Prostate gland (tissue), 2 donors: ENCODE measurements around the gene PCLO. TPM values are rescaled to one million over a fixed set of nuclear protein-coding genes. Genes with fewer than 3 reads are reported as not detected.

Experiments
- DNase-seq: peaks from one replicate; pipeline ENCODE4 v3.0.0-alpha.2; 2019; ENCODE audit warnings: low spot score
- H3K27ac ChIP-seq, 2 donors: fragments of 200-600 bp; sonication (generic); 2 replicates each; pipeline ENCODE4 v1.5.1; 2017 to 2019
- H3K27me3 ChIP-seq: fragments of 200-600 bp; sonication (generic); replicated peaks from 2 replicates; pipeline ENCODE4 v1.5.1; 2019; ENCODE audit not compliant: insufficient read depth
- H3K36me3 ChIP-seq, 2 donors: fragments of 200-600 bp; sonication (generic); 1 replicate in 1 of 2; 2 replicates in 1 of 2; pipeline versions ENCODE4 v1.5.1 to v1.8.1; 2017 to 2019
- H3K4me1 ChIP-seq: fragments of 200-600 bp; sonication (generic); replicated peaks from 2 replicates; pipeline ENCODE4 v1.5.1; 2019
- H3K4me3 ChIP-seq, 2 donors: fragments of 200-600 bp; sonication (generic); 2 replicates each; pipeline ENCODE4 v1.5.1; 2017 to 2019
- H3K9me3 ChIP-seq: fragments of 200-600 bp; sonication (generic); 2 replicates; pipeline ENCODE4 v1.5.1; 2017
- POLR2A ChIP-seq: fragments of 450-650 bp; IDR thresholded peaks from one replicate; pipeline ENCODE4 v1.6.1; 2016; ENCODE audit warnings: antibody characterized with exemption, mild to moderate bottlenecking
- POLR2AphosphoS5 ChIP-seq: sonication (generic); formaldehyde crosslinking; IDR thresholded peaks from one replicate; pipeline ENCODE4 v1.6.1; 2017; ENCODE audit warnings: antibody characterized with exemption
- WGBS: methylation state at CpG from one replicate; pipeline ENCODE4 v1.1.5; 2018; 5-methylcytosine and 5-hydroxymethylcytosine counted together
- intact Hi-C: fragments of 100-400 bp; cut with DNase I; formaldehyde crosslinking; loops from one replicate; pipeline ENCODE4 v1.14.2; 2022
- total RNA-seq, 2 donors: library from RNA; depleted of rRNA; stranded (reverse); fragments of >200 nt; gene quantifications; one replicate each; pipeline ENCODE4 v1.1.0, GENCODE V29; 2016
- TF ChIP-seq, protein P1 (sequence below), 4 experiments: fragments of 200-600 bp in 2 of 4; fragments of 450-650 bp in 2 of 4; sonication (generic) in 2 of 4; IDR thresholded peaks; 1 replicate in 3 of 4; 2 replicates in 1 of 4; pipeline ENCODE4 v1.5.1; 2016 to 2019; ENCODE audit warnings: antibody characterized with exemption in 4 of 4, mild to moderate bottlenecking in 2 of 4, moderate library complexity in 2 of 4

Gene PCLO
- total RNA-seq, 2 donors from 2014 or later, result 14.5 to 25.2 TPM

DNA sequence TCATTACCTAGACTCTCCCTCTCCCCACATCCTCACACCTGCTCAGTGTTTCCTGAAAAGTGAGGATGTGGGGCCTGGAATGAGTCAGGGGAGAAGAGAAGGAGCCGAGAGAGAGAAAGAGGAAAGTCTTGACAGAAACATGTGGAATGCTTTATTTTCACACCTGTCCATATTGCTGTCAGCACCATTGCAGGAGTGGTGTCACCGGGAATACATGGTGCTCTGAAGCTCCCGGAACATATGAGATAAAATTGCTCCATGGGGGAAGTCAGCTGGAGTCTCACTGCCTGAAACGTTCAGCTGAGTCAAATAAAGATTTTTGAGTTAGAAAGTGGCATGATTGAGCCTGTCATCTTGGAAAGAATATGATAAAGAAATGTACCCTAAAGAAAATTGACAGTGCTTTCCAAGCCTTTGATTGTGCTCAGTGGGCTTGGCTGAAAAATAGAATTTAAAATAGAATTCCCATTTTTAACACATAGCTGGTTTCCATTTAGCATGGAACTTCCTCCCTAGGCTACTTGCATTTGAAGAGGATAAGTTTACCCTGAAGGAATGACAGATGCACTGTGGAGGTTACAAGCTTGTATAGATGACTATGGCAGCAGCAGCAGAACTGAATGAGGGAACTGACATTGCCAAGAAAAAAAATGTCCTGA lies 182.4 kb downstream of the PCLO start:
- no peak for DNase-seq
- H3K27me3 ChIP-seq, result no peaks in the 10 kb centered on the region
- H3K4me3 ChIP-seq, result no peak overlapping the region
- H3K27ac ChIP-seq, result no peak overlapping the region
- 67% methylated on average over 4 of the region's 4 CpGs for WGBS
- TF ChIP-seq, protein P1, sequence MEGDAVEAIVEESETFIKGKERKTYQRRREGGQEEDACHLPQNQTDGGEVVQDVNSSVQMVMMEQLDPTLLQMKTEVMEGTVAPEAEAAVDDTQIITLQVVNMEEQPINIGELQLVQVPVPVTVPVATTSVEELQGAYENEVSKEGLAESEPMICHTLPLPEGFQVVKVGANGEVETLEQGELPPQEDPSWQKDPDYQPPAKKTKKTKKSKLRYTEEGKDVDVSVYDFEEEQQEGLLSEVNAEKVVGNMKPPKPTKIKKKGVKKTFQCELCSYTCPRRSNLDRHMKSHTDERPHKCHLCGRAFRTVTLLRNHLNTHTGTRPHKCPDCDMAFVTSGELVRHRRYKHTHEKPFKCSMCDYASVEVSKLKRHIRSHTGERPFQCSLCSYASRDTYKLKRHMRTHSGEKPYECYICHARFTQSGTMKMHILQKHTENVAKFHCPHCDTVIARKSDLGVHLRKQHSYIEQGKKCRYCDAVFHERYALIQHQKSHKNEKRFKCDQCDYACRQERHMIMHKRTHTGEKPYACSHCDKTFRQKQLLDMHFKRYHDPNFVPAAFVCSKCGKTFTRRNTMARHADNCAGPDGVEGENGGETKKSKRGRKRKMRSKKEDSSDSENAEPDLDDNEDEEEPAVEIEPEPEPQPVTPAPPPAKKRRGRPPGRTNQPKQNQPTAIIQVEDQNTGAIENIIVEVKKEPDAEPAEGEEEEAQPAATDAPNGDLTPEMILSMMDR (IDR thresholded peaks at IDR 0.05), result no peak
- TF ChIP-seq POLR2AphosphoS5 (no peak), POLR2A (no peak)
- no peaks in the 10 kb centered on the region for H3K36me3 ChIP-seq
- H3K4me1 ChIP-seq, result no peaks in the 10 kb centered on the region
- intact Hi-C loops, result no loop called here
- H3K9me3 ChIP-seq, result no peaks in the 10 kb centered on the region

DNA sequence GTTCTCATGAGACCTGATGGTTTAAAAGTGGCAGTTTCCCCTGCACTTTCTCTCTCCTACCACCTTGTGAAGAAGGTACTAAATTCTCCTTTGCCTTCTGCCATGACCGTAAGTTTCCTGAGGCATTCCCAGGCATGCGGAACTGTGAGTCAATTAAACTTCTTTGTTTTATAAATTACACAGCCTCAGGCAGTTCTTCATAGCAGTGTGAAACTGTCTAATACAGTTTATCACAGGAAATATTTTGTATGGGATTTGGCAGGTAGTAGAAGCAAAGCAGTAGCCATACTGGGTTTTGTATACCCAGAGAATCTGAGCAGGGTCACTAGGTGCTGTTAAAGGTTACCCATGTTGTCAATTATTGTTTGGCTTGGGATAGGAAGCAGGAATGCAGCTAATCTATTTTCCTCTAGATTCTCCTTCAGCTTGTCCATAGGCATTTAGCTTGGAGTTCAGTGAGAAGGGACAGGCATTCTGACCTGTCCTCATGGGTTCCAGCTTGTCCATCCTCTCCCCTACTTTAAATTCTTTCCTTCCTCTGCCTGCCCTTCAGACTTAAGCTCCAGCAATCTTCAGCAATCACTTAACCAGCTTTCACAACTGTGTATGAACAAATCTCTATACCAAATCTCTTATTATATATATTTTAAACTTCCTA lies 186.7 kb downstream of the PCLO start:
- no peak overlapping the region for H3K27ac ChIP-seq
- no peaks in the 10 kb centered on the region for H3K27me3 ChIP-seq
- H3K4me3 ChIP-seq, result no peak overlapping the region
- intact Hi-C loops, result no loop called here
- no peaks in the 10 kb centered on the region for H3K9me3 ChIP-seq
- WGBS, result 51% methylated on average over 2 of the region's 2 CpGs
- H3K36me3 ChIP-seq, result no peaks in the 10 kb centered on the region
- TF ChIP-seq, protein P1 (IDR thresholded peaks at IDR 0.05), result no peak
- TF ChIP-seq POLR2AphosphoS5 (no peak), POLR2A (no peak)
- no peaks in the 10 kb centered on the region for H3K4me1 ChIP-seq
- DNase-seq, result no peak

DNA sequence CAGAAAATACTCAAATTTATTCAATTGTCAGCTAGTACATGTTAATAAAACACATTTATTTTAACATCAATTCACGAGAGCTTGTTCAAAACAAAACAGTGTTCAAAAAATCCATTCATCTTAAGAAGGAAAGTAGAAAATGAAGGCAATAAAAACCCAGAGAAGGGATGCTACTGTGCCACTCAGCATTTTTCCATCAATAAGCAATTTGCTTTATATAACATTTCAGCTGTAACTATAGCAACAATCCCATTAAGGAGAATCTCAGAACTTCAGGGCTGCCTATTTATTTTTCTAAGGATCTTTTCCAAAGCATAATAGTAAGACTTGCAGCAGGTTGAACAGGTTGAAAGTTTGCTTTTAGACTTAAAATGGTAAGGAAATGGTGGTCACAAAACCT lies 190.5 kb downstream of the PCLO start:
- TF ChIP-seq POLR2AphosphoS5, result no peak
- TF ChIP-seq POLR2A, result no peak
- TF ChIP-seq, protein P1 (IDR thresholded peaks at IDR 0.05), result no peak
- WGBS, result 70% methylated on average over 1 of the region's 1 CpG
- Histone ChIP-seq H3K27ac (no peak overlapping the region), H3K36me3 (no peaks in the 10 kb centered on the region), H3K27me3 (no peaks in the 10 kb centered on the region), H3K4me1 (no peaks in the 10 kb centered on the region), H3K9me3 (no peaks in the 10 kb centered on the region), H3K4me3 (no peak overlapping the region)
- no peak for DNase-seq
- intact Hi-C loops, result no loop called here

DNA sequence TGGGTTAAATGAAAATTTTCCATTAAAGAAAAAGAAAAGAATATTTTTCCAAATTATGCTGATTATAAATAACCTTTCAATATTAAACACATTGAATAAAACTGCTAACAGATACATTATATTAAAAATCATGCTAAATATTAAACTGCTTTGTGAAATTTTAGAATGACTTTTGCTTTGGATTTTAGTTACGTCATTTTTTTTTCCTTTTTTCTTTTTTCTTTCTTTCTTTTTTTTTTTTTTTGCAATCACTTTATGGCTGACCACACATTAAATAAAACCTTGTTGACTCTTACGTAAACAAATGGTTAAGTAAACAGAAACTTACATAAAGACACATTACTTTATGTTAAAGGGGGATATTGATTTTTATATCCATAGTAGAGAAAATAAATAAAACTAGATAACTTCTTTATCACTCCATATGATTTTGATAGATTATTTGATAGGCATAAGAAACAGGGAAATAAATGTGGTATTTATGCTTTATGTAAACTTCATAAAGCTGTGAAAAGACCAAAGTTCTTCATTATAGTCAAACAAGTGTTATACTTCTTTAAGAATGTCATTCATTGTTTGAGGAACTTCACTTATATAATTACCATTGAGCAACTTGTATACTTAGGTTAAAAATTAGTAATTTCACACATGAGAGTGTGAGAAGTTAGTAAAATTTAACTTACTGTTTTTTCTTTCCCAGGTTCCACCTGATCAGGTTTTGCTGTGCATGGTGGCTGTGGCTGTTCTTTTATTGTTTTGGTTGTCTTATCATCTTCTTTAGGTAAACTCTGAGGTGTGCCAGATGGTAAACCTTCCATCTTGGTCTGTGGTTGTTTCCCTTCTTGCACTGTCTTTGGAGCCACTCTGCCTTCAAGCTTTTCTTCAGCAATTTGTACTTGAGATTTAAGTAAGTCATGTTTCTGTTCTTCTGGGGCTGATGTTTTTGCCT lies 197.3 kb downstream of the PCLO start:
- no peak overlapping the region for H3K4me3 ChIP-seq
- WGBS, result 84% methylated on average over 2 of the region's 2 CpGs
- no peaks in the 10 kb centered on the region for H3K9me3 ChIP-seq
- H3K27me3 ChIP-seq, result no peaks in the 10 kb centered on the region
- TF ChIP-seq, protein P1 (IDR thresholded peaks at IDR 0.05), result no peak
- no peak for TF ChIP-seq POLR2A
- no peak for TF ChIP-seq POLR2AphosphoS5
- H3K27ac ChIP-seq, result no peak overlapping the region
- H3K4me1 ChIP-seq, result no peaks in the 10 kb centered on the region
- no peak for DNase-seq
- H3K36me3 ChIP-seq, result no peaks in the 10 kb centered on the region
- intact Hi-C loops, result no loop called here
